ENCODE data around the gene KIF5A.

KIF5A gene

GRCh38 chr12:57628280-57629191 lies 78.7 kb downstream of the KIF5A start:
- DNase-seq (ENCODE audit: insufficient read length) (no peak), FAIRE-seq (no peak)
- no peak for TF ChIP-seq TAF1 (IDR thresholded peaks at IDR 0.05; ENCODE audit: borderline replicate concordance, low read depth, low read length)

- TF ChIP-seq POLR2A (IDR thresholded peaks at IDR 0.05; ENCODE audit: low read depth, low read length), result no peak
- TF ChIP-seq POLR2AphosphoS5 (IDR thresholded peaks at IDR 0.05; ENCODE audit: low read depth, low read length), result no peak
- TF ChIP-seq TAF1 (IDR thresholded peaks at IDR 0.05; ENCODE audit: borderline replicate concordance, low read depth, low read length), result no peak
- DNase-seq (ENCODE audit: insufficient read length) (no peak), FAIRE-seq (no peak)
Observed at GRCh38 chr12:57629897-57630471, 80.1 kb downstream of the KIF5A start.

GRCh38 chr12:57630891-57631433 lies 81.1 kb downstream of the KIF5A start:
- DNase-seq (ENCODE audit: insufficient read length), result no peak
- FAIRE-seq, result no peak

GRCh38 chr12:57631566-57632072 lies 81.8 kb downstream of the KIF5A start:
- FAIRE-seq, result no peak
- no peak for TF ChIP-seq POLR2A (IDR thresholded peaks at IDR 0.05; ENCODE audit: low read depth, low read length)
- no peak for TF ChIP-seq POLR2AphosphoS5 (IDR thresholded peaks at IDR 0.05; ENCODE audit: low read depth, low read length)
- no peak for TF ChIP-seq TAF1 (IDR thresholded peaks at IDR 0.05; ENCODE audit: borderline replicate concordance, low read depth, low read length)
- DNase-seq (ENCODE audit: insufficient read length), result no peak

More at GRCh38 chr12:57630891-57631433, 81.1 kb downstream of the KIF5A start:
- TF ChIP-seq POLR2AphosphoS5 (IDR thresholded peaks at IDR 0.05; ENCODE audit: low read depth, low read length) (no peak), TAF1 (IDR thresholded peaks at IDR 0.05; ENCODE audit: borderline replicate concordance, low read depth, low read length) (no peak), POLR2A (IDR thresholded peaks at IDR 0.05; ENCODE audit: low read depth, low read length) (no peak)

- DNase-seq (ENCODE audit: insufficient read length), result peak; percentile 16
- no peak for TF ChIP-seq TAF1 (IDR thresholded peaks at IDR 0.05; ENCODE audit: borderline replicate concordance, low read depth, low read length)
- TF ChIP-seq POLR2AphosphoS5 (IDR thresholded peaks at IDR 0.05; ENCODE audit: low read depth, low read length), result no peak
- TF ChIP-seq POLR2A (IDR thresholded peaks at IDR 0.05; ENCODE audit: low read depth, low read length), result no peak
- FAIRE-seq, result no peak
Observed at GRCh38 chr12:57632073-57632957, 82.5 kb downstream of the KIF5A start.

GRCh38 chr12:57632958-57633840 lies 83.4 kb downstream of the KIF5A start, which contains the start of gene B4GALNT1:
B4GALNT1 (minus strand) TSS chr12:57633201; CDS start chr12:57632132, 1,069 bp downstream.
- FAIRE-seq, result peak; percentile 70
- DNase-seq (ENCODE audit: insufficient read length), result peak; percentile 79
- TF ChIP-seq POLR2A (IDR thresholded peaks at IDR 0.05; ENCODE audit: low read depth, low read length) (no peak), TAF1 (IDR thresholded peaks at IDR 0.05; ENCODE audit: borderline replicate concordance, low read depth, low read length) (no peak), POLR2AphosphoS5 (IDR thresholded peaks at IDR 0.05; ENCODE audit: low read depth, low read length) (no peak)

Data from GM12892 (cell line).